SIG-M5 treated with dmso at 0.1 percent for 504 hours (cell line): ENCODE data around the gene CAPG.
"Not testable (repeated sequence)": the region's sequence is repeated elsewhere in the genome, so short reads cannot be mapped to it uniquely, and the experiment has no call there.

Experiments
- DNase-seq: peaks from one replicate; lab custom pipeline; 2025; ENCODE audit not compliant: unreplicated experiment; lab: John Stamatoyannopoulos, UW

CAPG gene

GRCh38 chr2:85367180-85367579 is 43.0 kb downstream of the CAPG start:
- DNase-seq = no peak

GRCh38 chr2:85362653-85363387 is 47.3 kb downstream of the CAPG start:
- DNase-seq = not testable (repeated sequence)

- no peak for DNase-seq
These were observed 52.4 kb downstream of the CAPG start for GRCh38 chr2:85357736-85358135.

GRCh38 chr2:85356186-85356585 is 54.0 kb downstream of the CAPG start:
- no peak for DNase-seq

GRCh38 chr2:85355521-85355920 is 54.6 kb downstream of the CAPG start:
- DNase-seq = no peak

- DNase-seq = no peak
These were observed 55.1 kb downstream of the CAPG start for GRCh38 chr2:85355073-85355410.

- DNase-seq = peak; percentile 100
These were observed 55.7 kb downstream of the CAPG start, which contains the start of the genes ELMOD3 and RETSAT for GRCh38 chr2:85354286-85355072. Gene ELMOD3, plus strand, starts transcription at chr2:85354769. Its CDS starts 2,430 bp downstream, at chr2:85357199. Gene RETSAT, minus strand, starts transcription at chr2:85354528. Its CDS starts 21 bp downstream, at chr2:85354507.

GRCh38 chr2:85353876-85354285 is 56.3 kb downstream of the CAPG start:
- DNase-seq = no peak

- DNase-seq = no peak
These were observed 62.6 kb downstream of the CAPG start for GRCh38 chr2:85347599-85347998.
